ENCODE measurements around the gene UCMA.

DNA sequence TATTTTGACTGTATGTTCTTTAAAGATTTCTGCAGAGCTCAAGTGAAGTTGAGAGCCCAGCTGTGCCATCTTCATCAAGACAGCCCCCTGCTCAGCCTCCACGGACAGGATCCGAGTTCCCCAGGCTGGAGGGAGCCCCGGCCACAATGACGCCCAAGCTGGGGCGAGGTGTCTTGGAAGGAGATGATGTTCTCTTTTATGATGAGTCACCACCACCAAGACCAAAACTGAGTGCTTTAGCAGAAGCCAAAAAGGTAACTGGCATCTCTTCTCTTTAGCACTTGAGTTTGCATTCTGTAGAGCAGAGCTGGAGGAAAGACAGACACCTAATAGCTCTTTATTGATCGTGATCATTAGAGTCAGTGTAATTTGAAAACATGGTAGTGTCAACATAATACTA lies 39.2 kb downstream of the UCMA start:
- TF ChIP-seq POU2F2 (IDR thresholded peaks at IDR 0.05; ENCODE audit: low read depth, low read length) (no peak), POLR2A (IDR thresholded peaks at IDR 0.05; ENCODE audit: low read depth, low read length) (no peak), POLR2AphosphoS5 (IDR thresholded peaks at IDR 0.05; ENCODE audit: low read depth, low read length) (no peak), TAF1 (IDR thresholded peaks at IDR 0.05; ENCODE audit: low read depth, low read length) (no peak)

All from GM12891 (cell line).